ENCODE measurements around the gene GINS2. TPM values are rescaled to one million over a fixed set of nuclear protein-coding genes. Genes with fewer than 3 reads are reported as not detected.

Gene GINS2
- total and polyA plus RNA-seq, 4 experiments from 2014 or later, result 0.55 to 1.4 (median 1.2) TPM

- peaks cover 0 to 14% (median 5%) of the 10 kb centered on the region in 8 donors for H3K9me3 Mint-ChIP-seq
- Histone ChIP-seq H3K27me3 (ENCODE audit: insufficient read depth, low read length) (no peaks in the 10 kb centered on the region), H3K9me3 (ENCODE audit: control insufficient read depth in 1 of 2, low read length in 2 of 2) (no peaks in the 10 kb centered on the region), H3K27ac (ENCODE audit: low read depth, low read length) (no peak overlapping the region), H3K36me3 (ENCODE audit: insufficient read depth, low read length) (no peaks in the 10 kb centered on the region), H3K4me1 (ENCODE audit: insufficient read depth, low read length) (peaks cover 4% of the 10 kb centered on the region), H3K4me3 (ENCODE audit: low read length in 2 of 2) (no peak overlapping the region)
- ChIA-PET CTCF (ENCODE audit: partially characterized antibody) (interaction anchor here (0.8 kb wide), 1 partner anchor 17 kb away, joined by 3 read pairs; no protein-coding TSS in a partner anchor), POLR2A (ENCODE audit: partially characterized antibody) (no interaction called here)
- H3K36me3 Mint-ChIP-seq, result peaks cover 14 to 18% of the 10 kb centered on the region in 2 donors
- H3K4me3 Mint-ChIP-seq, result no peak overlapping the region
- H3K27ac Mint-ChIP-seq, result no peak overlapping the region
- intact Hi-C loops (cut with micrococcal nuclease), result no loop called here
- no peaks in the 10 kb centered on the region for H3K27me3 Mint-ChIP-seq
- no peak for DNase-seq
- peaks cover 1 to 30% (median 9%) of the 10 kb centered on the region in 4 donors for H3K4me1 Mint-ChIP-seq
Observed at GRCh38 chr16:85628265-85628556, 60.5 kb downstream of the GINS2 start.

DNA sequence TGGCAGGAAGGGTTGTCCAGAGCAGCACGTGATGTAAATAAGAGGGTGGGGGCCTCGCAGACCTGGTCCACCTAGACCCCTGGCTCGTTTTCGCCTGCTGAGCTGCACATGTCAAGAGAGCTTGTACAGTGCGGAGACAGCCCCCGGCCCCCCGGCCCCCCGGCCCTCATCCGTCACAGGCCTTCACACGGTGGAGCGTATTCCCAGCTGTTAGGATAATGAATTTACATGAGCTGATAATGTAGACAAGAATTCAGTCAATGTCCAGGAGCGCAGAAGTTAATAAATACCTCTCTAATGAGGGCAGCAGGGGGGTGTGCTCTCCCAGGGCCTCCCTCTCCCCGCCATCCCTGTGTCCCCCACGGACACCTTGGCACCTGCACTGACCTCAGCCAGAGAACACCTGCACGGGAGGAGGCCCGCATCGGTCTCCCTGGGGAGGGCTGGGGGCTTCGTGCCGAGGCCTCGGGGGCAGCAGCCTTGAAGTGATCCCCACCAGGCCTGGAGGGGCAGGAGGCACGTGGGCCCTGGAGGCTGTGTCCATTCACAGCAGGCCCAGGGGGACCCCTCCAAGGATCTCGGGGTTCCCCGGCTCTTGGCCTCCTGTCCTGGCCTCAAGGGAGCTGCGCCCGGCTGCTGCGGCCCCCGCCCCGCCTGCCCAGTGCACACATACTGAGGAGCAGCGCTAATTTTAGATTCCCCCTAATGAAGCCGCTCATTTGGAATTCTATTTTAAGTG lies 61.1 kb downstream of the GINS2 start:
- POLR2A ChIA-PET (ENCODE audit: partially characterized antibody), result no interaction called here
- Mint-ChIP-seq H3K4me3 (peak overlapping the region in 1 of 8 donors; percentile 23), H3K4me1 (peaks cover 1 to 32% (median 12%) of the 10 kb centered on the region in 4 donors), H3K9me3 (peaks cover 0 to 14% (median 5%) of the 10 kb centered on the region in 8 donors), H3K36me3 (peaks cover 14 to 18% of the 10 kb centered on the region in 2 donors), H3K27ac (no peak overlapping the region), H3K27me3 (no peaks in the 10 kb centered on the region)
- intact Hi-C loops (cut with micrococcal nuclease), result no loop called here
- H3K4me3 ChIP-seq (ENCODE audit: low read length in 2 of 2), result no peak overlapping the region
- CTCF ChIA-PET (ENCODE audit: partially characterized antibody), result interaction anchor here (1.3 kb wide), 1 partner anchor 11 kb away, joined by 5 read pairs; no protein-coding TSS in a partner anchor
- H3K4me1 ChIP-seq (ENCODE audit: insufficient read depth, low read length), result peaks cover 4% of the 10 kb centered on the region
- H3K27me3 ChIP-seq (ENCODE audit: insufficient read depth, low read length), result no peaks in the 10 kb centered on the region
- H3K36me3 ChIP-seq (ENCODE audit: insufficient read depth, low read length), result no peaks in the 10 kb centered on the region
- no peak for DNase-seq
- H3K27ac ChIP-seq (ENCODE audit: low read depth, low read length), result no peak overlapping the region
- H3K9me3 ChIP-seq (ENCODE audit: control insufficient read depth in 1 of 2, low read length in 2 of 2), result no peaks in the 10 kb centered on the region

GRCh38 chr16:85627089-85627488 lies 61.7 kb downstream of the GINS2 start:
- Histone ChIP-seq H3K4me3 (ENCODE audit: low read length in 2 of 2) (no peak overlapping the region), H3K27ac (ENCODE audit: low read depth, low read length) (no peak overlapping the region), H3K36me3 (ENCODE audit: insufficient read depth, low read length) (no peaks in the 10 kb centered on the region), H3K27me3 (ENCODE audit: insufficient read depth, low read length) (no peaks in the 10 kb centered on the region), H3K4me1 (ENCODE audit: insufficient read depth, low read length) (peaks cover 4% of the 10 kb centered on the region), H3K9me3 (ENCODE audit: control insufficient read depth in 1 of 2, low read length in 2 of 2) (no peaks in the 10 kb centered on the region)
- Mint-ChIP-seq H3K9me3 (peaks cover 0 to 14% (median 5%) of the 10 kb centered on the region in 8 donors), H3K27ac (peak overlapping the region in 1 of 7 donors; percentile 63), H3K36me3 (peaks cover 14 to 18% of the 10 kb centered on the region in 2 donors), H3K27me3 (no peaks in the 10 kb centered on the region), H3K4me1 (peaks cover 4 to 38% (median 17%) of the 10 kb centered on the region in 4 donors), H3K4me3 (peak overlapping the region in 1 of 8 donors; percentile 23)
- intact Hi-C loops (cut with micrococcal nuclease), result no loop called here
- POLR2A ChIA-PET (ENCODE audit: partially characterized antibody), result no interaction called here
- CTCF ChIA-PET (ENCODE audit: partially characterized antibody), result interaction anchor here (1.3 kb wide), 1 partner anchor 11 kb away, joined by 5 read pairs; no protein-coding TSS in a partner anchor
- no peak for DNase-seq

Other genes with a start within 250 kb of the GINS2 start
- gene GSE1, start 75.6 kb downstream of the GINS2 start, total RNA-seq, result 10 to 100 TPM; 24.1 to 25.0 TPM
- gene GSE1, start 75.6 kb downstream of the GINS2 start, polyA plus RNA-seq, result 1 to 10 TPM in 1 of 2 donors, under 1 TPM in 1; 0.23 to 2.1 TPM
- 10 to 100 TPM; 11.7 to 13.6 TPM for gene C16orf74, start 62.1 kb upstream of the GINS2 start, total RNA-seq
- 10 to 100 TPM; 15.0 to 16.5 TPM for gene C16orf74, start 62.1 kb upstream of the GINS2 start, polyA plus RNA-seq
- gene EMC8, start 110.6 kb upstream of the GINS2 start, total RNA-seq, result 10 to 100 TPM; 22.7 to 22.8 TPM
- gene EMC8, start 110.6 kb upstream of the GINS2 start, polyA plus RNA-seq, result 10 to 100 TPM; 22.1 to 22.7 TPM
- gene COX4I1, start 110.7 kb upstream of the GINS2 start, total RNA-seq, result 100 to 1,000 TPM; 490 to 521 TPM
- 1,000 to 10,000 TPM in 1 of 2 donors, 100 to 1,000 TPM in 1; 904 to 1,127 TPM for gene COX4I1, start 110.7 kb upstream of the GINS2 start, polyA plus RNA-seq
- gene IRF8, start 210.2 kb upstream of the GINS2 start, total RNA-seq, result 1 to 10 TPM; 1.4 to 1.5 TPM
- gene IRF8, start 210.2 kb upstream of the GINS2 start, polyA plus RNA-seq, result 1 to 10 TPM in 1 of 2 donors, under 1 TPM in 1; 0.48 to 4.0 TPM

Measured in CD4-positive, alpha-beta memory T cell (primary cell).